NCI-H2107 treated with DMSO at 0.1 percent for 48 hours (cell line): ENCODE results near the gene ADM.

Experiments
- DNase-seq: peaks from one replicate; lab custom pipeline; 2025; ENCODE audit not compliant: unreplicated experiment; lab: John Stamatoyannopoulos, UW

Gene ADM

DNA sequence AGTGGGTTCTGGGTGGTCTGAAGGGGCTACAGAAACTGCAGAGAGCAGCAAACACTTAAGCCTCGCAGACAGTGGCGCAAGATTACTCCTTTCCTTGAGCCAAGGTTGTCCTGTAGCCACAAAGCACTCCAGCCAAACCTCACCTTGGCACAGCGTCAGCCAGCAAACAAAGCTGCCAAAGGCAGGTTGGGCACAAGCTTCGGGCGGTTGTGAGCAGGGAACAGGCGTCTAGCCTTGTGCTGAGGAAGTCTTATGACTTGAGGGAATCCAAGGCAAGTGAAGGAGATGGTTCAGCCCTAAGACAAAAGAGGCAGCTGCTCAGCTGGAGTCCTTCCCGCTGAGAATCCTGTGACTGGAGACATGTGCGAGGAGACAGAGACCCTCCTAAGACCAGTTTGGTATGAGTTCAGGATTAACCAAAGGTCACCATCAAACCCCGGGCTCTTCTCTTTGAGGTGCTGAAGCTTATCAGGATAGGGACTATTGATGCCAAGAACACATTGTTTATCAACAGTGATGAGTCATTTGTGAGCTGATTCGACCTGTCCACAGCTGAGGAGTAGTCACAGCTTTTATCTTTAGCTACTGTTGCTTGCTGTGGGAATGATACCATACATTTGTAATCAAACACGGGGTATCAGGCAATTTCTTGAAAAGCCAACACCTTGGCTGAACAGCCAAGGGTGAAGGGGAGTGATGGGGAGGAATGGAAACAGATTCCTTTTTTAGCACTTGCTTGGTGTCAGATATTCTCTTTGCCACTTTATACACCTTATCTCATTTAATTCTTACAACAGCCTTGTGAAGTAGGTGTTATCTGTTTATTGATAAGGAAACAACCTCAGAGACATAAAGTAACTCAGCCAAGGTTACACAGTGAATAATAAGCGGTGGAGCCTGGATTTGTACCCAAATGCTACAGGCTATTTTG is 4.6 kb downstream of the ADM start:
- peak; percentile 16 for DNase-seq

DNA sequence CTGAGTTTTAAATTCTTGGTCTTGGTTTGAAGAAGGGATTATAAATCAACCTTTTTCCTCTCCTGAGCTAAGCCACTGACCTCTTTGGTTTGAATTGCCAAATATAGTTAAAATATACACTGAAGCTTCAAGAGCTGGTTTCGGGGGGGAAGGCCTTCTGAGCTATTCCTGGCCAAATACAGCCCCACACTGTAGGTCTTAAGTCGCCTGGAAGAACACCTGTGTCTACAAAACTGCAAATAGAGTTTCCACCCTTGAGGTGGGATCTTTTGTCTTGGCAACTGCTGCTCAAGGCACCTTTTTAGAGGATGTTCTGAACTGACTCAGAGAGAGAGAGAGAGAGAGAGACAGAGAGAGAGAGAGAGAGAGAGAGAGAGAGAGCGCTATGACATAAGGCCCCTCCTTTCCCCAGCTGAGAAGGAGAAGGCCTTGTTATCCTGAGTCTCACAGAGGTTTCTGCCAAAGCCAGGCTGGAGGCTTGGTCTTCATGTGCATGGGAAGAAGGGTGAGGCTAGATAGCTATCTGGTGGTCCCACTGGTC is 5.5 kb downstream of the ADM start:
- DNase-seq = no peak

DNA sequence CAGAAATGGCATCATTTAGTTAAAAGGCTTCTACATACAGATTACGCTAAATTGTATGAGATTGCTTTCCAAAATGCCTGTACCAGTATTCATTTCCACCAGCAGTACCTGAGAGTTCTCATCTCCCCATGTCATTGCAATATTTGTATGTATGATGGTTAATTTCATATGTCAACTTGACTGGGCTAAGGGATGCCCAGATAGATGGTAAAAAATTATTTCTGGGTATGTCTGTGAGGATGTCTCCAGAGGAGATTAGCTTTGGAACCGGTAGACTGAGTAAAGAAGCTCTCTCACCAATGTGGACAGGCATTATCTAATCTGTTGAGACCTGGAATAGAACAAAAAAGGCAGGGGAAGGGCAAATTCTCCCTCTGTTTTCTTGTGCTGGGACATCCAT is 6.9 kb downstream of the ADM start:
- no peak for DNase-seq

DNA sequence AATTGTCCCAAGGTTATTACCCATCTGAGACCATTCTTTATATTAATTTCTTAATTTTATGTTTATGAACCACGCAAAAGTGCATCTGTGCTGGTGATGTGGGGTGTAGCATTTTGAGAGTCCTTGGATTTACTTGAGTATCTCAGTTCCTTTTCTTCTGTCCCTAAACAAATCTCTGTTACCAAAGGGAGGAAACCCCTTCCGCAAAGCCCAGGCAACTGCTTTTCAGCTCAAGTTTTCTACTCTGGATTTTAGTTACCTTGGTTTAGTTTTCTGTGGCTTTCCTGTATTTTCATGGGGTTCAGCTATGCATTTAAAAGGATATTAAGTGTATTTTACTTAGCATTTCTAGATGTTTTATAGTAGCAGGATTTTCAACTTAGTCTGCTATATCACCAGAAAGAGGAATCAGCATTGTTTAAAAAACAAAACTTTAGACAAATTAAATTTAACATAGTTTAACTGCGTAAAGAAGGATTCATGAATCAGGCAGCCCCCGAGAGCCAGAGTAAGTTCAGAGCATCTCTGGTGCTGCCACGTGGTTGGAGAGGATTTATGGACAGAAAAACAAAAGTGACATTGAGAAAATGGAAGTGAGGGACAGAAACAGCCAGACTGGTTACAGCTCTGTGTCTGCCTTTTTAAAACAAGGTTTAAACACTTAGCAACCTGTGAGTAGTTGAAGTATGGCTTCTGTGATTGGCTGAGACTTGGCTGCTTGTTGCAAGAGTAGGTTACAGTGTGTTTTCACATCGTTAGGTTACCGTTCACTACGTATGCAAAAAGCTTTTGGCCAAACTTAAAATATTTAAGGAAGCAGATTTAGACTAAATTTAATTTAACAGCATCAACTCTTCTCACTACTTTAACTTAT is 9.6 kb downstream of the ADM start:
- no peak for DNase-seq

DNA sequence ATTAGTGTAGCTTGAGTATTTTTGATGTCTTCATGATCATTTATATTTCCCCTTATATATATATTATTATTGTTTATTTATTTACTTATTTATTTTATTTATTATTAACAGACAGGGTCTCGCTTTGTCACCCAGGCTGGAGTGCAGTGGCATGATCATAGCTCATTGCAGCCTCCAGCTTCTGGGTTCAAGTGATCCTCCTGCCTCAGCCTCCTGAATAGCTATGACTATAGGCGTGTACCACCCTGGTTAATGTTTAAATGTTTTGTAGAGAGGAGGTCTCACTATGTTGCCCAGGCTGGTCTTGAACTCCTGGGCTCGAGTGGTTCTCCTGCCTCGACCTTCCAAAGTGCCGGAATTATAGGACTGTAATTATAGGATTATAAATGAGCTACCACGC is 10.2 kb downstream of the ADM start:
- no peak for DNase-seq

DNA sequence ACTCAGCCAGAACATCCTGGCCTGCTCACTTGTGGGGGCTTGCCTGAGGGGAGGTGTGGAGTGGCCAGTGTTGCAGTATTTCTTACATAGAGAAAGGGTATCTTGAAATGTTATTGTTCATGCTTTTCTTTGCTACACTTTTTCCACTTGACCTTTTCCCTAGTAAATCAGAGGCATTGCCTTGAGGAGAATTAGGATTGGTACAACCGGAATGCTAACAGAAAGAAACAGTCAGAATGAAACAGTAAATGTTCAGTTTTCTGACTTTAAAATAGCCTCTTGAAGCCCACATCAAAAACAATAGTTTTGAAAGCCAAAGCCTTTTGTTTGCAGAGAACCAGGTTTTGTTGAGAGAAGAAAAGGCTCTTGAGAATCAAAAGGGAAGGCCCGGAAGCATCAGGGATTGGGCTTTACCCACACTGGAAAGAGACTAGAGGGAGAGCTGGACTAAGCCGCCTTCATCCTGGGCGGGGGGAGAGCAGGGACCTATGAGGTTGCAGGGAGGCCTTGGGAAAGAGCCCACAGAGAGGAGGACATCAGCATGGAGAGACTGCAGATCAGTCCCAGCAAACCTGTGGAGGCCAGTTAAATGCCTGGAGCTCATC is 12.4 kb downstream of the ADM start:
- peak; percentile 27 for DNase-seq

DNA sequence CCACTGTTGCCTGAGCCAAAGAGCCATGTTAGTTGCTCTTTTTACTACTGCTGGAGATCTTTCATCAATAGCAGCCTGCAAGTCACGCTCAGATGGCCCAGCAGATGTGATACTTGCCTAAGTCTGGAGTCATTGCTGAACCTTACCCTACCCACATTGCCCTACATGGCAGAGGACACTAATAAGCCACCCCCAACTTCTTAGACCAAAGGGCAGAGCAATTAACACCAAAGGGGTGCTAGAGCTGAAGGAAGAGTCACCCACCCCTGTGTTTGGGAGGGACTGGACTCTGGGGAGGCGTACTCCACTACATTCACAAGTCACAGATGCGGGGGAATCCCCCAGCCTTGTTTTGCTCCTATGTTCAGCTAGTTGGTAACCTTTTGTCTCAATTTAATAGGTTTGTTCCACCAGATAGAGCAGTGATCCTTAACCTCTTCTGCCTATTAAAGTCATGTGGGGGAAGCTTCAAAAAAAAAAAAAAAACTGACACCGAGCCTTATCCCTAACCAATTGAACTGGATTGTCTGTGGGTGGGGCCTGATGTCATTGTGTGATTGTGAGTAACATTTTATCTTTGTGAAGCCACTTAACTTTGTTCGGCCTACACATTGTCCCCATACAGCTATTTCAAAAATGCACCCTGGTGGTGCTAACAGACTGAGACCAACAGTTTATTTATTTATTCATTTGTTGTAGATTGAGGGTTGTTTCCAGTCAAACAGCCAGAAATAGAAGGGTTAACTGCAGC is 13.1 kb downstream of the ADM start:
- no peak for DNase-seq

DNA sequence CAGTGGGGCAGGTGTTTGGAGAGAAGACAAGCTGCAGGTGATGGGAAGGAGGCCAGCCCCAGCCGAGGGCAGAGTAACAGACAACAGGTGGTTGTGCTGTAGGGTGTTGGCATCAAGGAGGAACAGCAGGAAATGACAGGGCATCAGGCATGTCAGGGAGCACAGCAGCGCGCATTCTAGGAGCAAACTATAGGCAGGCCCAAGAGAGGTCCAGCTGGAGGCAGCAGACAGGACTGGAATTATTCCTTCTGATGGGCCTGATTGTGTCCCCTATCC is 13.6 kb downstream of the ADM start:
- peak; percentile 72 for DNase-seq

DNA sequence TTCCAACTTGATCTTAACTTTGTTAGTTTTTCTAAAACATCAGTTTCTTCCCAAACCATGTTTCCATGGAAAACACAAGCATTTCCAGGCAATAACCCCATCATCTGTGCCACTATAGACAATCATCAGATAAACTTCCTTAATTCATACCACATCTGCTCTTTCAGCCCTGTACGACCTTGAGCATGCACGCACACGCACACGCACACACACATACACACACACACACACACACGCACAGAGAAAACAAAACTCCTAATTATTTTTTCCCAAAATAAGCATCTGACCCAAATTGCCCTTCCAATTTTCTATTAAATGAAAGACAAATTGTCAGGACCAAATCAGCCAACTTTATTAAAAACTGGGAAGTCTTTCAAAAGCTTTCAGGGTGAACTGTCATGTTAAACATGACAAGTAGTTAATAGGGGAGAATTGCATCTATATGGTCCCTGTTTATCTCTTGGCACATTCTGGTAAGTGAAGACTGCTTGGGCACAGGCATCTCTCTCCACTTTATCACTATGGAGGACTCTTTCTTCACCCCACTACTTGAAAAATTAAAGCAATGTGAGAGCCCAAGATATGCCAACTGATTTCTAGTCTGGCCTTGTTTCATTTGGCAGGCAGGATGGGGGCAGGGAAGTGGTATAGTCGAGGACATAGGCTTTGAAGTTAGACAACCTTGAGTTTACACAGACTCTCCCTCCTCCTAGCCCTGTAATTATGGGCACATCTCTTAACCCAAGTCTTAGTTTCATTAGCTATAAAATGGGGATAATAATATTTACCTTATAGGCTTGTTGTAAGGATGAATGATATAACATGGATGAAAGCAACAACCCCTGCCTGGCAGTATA is 15.1 kb downstream of the ADM start:
- DNase-seq = no peak

DNA sequence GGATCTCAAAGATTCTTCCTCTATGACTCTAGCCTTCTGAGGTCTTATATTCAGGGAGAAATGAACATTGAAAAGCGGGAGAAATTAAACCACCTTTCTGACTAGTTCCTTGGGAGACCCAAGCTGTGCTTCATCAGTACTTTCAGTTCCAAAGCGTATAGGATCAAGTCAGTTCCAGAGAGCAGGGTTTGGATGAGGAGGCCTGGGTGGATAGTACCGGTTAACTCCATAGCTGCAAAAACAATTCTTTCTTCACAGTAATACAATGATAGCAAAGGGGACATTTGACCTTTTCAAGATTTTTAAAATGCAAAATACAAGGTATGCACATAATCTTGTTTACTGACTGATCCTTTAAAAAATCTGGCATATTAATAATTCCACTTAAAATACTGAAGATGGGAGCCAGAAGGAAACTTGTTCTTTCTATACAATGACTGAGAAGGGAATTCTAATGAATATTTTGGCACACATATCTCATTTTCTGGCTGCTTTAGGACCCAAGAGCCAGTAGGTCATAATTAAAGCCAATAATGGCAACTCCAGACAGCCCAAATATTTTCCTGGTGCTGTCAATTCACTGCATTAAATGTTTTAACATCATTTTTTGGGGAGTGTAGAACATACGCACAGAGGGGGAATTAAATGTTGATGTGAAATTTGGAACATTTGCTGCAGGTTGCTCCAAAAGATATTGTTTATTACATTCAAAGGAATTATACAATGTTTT is 16.0 kb downstream of the ADM start:
- no peak for DNase-seq

DNA sequence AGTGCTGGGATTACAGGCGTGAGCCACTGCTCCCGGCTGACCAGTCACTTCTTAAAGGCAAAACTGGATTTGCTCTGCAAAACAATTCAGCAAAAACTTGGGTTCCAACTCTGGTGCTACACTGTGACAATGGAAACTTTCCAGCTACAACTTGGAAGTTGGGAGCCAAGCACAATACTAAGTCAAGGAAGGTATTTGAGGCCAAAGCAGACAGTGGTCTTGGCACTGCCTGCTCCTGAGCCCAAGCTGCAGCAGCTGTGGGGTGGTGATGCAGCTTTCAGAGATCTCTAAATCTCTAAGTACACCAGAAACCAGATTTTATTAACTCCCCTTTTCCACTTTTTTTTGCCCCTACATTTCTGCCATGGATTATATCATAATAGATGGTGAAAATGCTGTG is 17.5 kb downstream of the ADM start:
- DNase-seq = no peak

DNA sequence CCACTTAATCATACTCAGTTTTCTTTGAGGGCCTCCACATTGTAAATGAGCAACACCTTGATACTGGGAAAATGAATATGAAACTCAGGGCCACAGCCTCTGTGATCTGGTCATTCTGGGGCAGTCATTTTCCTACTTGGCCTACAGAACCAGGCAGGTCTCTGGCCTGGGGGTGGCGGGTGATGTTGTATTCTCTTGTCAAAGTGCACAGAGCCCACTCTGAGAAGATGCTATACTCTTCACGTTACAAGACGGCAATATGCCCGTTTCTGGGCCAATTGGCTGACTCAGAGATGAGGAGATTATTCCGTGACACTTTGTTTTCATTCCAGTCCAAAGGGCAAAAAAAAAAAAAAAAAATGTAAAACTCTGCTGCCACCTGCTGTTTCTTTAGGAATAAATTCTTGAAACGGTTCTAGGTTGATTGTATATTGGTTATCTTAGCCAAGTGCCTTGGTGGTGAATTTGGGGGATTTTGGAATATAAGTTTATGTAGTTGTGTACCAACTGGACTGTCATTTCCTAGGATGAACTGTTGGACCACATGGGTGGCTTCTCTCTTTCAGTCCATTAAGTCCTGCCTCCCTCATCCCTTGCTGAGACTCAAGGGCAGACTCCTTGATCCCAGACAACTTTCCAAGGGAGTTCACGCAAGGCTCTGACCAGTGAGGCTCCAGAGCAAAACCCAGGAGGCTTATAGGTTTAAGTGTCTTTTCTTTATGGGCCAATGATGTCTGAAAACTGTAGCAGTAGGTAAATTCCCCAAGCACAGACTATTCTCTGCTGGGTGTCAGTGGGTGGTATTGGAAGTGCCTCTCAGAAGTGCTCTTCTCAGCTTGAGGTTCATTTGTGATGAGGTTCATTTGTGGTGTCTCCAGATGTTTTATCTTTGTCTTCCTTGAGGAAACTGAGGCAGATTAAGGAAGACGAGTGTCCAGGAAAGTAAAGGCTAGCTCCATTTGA is 18.2 kb downstream of the ADM start:
- DNase-seq = peak; percentile 50

DNA sequence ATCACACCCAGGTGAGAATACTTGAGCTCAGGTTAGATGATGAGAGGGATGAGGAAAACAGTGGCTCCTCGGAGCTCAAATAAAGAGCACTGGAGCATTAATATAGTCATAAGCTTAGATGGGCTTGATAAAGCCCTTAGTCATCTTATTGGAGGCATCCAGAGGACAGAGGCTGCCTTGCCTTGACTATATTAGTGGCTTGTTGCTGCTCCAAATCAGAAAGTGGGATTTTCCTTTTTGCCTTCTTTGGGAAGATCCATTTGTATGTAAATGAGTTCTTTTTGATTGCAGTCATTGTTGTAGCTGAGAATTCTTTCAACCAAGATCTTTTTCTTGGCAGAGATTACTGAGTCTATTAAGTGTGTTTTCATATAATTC is 18.9 kb downstream of the ADM start:
- no peak for DNase-seq

DNA sequence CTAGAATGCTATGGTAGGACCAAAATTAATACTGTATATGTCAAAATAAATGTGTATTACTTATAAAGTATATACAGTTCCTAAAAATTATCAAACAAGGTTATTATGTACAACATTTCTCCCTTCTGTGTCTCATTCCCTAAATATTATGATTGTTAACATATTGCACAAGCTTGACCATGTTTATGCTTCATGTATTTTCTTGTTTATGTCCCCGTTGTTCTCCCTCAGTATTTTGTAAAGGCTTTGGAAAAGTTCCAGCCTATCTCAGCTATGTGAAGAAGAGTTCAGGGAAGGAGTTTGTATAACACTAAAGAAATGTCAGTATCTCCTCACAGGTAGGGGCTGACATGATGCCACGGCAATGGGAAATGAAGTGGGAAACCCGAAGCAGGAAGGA is 19.6 kb downstream of the ADM start:
- DNase-seq = no peak

DNA sequence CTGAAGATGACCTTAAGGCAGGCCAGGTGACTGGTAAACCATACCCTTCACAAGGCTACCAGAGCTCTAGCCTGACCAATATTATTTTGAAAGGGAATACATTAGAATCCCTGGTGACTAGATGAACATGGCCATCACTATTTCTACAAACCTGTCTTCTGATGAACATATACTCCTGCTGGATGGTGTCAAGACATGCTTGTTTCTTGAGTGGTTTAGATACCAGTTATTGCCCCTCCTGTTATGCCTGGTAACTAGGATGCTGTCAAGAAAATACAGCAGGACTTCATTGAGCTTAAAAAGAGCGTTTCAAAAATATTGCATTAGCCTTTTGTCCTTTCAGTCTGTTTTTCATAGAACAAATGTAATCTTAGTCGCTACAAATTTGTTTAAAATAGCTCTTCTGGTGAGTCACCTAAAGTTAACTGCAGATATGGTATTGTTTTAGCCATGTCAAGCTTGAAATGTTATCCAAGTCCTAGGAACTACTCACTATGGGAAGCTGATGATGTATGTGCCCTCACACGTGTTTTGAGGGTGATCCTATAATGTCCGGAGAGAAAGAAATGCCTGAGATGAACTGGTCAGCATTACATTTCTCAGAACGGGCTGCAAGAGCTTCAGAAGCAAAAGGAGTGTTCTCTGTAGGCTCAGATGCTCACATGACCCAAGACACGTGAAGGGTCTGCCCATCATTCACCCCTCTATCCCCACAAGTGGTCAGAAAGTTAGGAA is 20.6 kb downstream of the ADM start:
- DNase-seq = no peak

DNA sequence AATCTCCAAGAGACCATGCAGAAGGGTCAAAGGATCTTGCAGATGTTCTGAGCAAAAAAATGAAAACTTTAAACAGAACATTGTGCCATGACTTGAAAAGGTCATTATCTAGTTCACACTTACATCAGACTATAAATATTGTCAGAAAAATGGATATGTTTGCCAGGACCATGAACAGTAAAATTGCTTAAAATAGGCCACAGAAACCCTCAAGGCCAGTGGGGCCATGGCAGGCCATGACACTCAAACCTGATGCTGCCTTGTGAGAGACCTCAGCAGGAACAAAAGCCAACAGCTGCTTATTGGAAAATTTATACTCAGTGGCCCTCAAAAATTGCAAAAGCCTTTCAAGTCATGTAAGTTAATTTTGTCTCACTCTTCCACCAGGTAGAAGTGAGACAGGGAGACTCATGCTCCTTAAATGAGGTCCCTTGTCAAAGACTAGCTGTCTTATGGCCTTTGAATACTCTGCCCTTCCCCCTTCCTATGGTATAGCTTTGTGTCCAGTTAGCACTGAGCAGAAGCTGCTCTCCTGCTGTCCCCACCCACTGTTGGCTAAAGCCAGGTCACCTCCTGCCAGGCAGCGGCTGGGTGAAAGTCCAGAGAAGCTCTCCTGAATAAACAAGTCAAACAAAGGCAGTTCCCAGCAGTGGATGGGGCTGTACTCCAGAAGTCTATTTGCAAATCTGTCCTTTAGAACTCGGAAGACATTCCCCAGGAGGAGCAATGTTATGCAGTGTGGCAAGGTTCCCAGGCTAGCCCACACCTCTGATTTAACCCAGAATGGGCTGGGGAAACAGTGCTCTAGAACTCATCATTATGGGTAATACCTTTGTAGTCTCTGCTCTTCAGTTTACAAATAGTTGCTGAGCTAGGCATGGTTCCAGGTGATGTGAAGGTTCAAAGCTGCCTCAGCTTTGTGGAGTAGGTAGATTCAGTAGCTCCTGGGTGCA is 21.4 kb downstream of the ADM start:
- DNase-seq = no peak
